Measurements from ENCODE around the gene OSBPL10.

OSBPL10 gene

DNA sequence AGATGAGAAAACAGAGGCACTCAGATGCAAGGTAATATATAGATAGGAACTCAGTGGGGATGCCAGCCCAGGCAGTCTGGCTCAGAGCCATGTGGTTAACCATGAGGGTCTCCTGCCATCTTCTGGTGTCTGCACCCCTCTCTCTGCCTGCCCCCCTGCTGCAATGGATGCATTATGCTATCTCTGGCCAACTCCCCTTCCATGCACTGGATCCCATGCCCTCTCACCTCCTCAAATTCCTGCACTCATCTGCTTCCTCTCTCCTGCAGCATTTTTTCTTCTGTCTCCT lies 285.1 kb downstream of the OSBPL10 start:
- H3K4me1 ChIP-seq (ENCODE audit: insufficient read depth, low read length, severe bottlenecking), result no peaks in the 10 kb centered on the region
- H3K27me3 ChIP-seq (ENCODE audit: insufficient read depth, low read length), result no peaks in the 10 kb centered on the region
- H3K4me2 ChIP-seq (ENCODE audit: low read length), result no peak overlapping the region
- H3K4me3 ChIP-seq (ENCODE audit: low read depth, low read length, poor library complexity, severe bottlenecking), result no peak overlapping the region
- peaks cover 58% of the 10 kb centered on the region for H3K36me3 ChIP-seq (ENCODE audit: insufficient read depth, low read length)
- H3K79me2 ChIP-seq (ENCODE audit: insufficient read depth, low read length), result no peaks in the 10 kb centered on the region
- no peak overlapping the region for H3K9ac ChIP-seq (ENCODE audit: low read length)
- H3F3A ChIP-seq (ENCODE audit: insufficient read depth, low read length), result no peaks in the 10 kb centered on the region
- no peak overlapping the region for H3K27ac ChIP-seq (ENCODE audit: low read depth, low read length, poor library complexity, severe bottlenecking)
- no peaks in the 10 kb centered on the region for H3K9me3 ChIP-seq (ENCODE audit: low read length)
- TF ChIP-seq, protein P1, sequence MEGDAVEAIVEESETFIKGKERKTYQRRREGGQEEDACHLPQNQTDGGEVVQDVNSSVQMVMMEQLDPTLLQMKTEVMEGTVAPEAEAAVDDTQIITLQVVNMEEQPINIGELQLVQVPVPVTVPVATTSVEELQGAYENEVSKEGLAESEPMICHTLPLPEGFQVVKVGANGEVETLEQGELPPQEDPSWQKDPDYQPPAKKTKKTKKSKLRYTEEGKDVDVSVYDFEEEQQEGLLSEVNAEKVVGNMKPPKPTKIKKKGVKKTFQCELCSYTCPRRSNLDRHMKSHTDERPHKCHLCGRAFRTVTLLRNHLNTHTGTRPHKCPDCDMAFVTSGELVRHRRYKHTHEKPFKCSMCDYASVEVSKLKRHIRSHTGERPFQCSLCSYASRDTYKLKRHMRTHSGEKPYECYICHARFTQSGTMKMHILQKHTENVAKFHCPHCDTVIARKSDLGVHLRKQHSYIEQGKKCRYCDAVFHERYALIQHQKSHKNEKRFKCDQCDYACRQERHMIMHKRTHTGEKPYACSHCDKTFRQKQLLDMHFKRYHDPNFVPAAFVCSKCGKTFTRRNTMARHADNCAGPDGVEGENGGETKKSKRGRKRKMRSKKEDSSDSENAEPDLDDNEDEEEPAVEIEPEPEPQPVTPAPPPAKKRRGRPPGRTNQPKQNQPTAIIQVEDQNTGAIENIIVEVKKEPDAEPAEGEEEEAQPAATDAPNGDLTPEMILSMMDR (IDR thresholded peaks at IDR 0.05; ENCODE audit: low read length), result no peak
- TF ChIP-seq EZH2 (IDR thresholded peaks at IDR 0.05; ENCODE audit: borderline replicate concordance, low read length), result no peak
- no peaks in the 10 kb centered on the region for H3K9me2 ChIP-seq (ENCODE audit: low read depth, low read length)
- no peak overlapping the region for H2AFZ ChIP-seq (ENCODE audit: low read length)
- no peaks in the 10 kb centered on the region for H4K20me1 ChIP-seq (ENCODE audit: insufficient read depth, low read length)

DNA sequence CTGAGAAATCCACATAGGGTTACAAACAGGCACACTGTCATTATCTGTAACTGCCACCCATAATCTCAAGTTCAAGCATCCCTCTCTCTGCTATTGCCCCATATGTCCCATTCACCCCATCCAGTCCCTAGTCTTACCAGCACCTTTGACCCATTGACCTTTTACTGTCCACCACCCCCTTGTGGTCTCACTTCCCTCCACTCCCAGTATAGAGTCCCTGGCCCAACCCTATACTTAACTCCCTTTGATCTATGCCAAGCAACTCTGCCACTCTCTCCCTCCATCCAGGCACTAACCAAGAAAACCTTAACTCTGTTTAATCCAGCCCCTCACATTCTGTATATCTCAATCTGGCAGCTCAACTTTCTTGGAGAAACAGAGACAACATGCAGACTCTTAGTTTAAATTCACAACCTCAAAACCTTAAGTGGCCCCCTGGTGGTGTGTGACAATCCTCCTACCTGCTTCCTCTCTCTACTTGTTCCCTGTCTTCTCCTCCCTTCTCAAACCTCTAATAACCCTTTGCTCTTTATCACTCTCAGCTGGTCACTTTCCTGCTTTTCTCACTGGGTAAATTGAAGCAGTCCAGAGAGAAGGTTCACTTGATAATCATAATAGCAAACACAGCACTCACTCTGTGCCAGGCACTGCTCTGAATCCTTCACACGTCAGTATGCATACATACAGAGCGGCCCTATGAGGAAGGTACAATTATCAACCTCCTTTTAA lies 285.6 kb downstream of the OSBPL10 start:
- TF ChIP-seq, protein P1 (IDR thresholded peaks at IDR 0.05; ENCODE audit: low read length), result peak; percentile 55; the same call in 1 of the 2 replicates
- no peak for TF ChIP-seq EZH2 (IDR thresholded peaks at IDR 0.05; ENCODE audit: borderline replicate concordance, low read length)
- peaks cover 58% of the 10 kb centered on the region for H3K36me3 ChIP-seq (ENCODE audit: insufficient read depth, low read length)
- H3K4me3 ChIP-seq (ENCODE audit: low read depth, low read length, poor library complexity, severe bottlenecking), result no peak overlapping the region
- H3K9ac ChIP-seq (ENCODE audit: low read length), result no peak overlapping the region
- no peaks in the 10 kb centered on the region for H3K79me2 ChIP-seq (ENCODE audit: insufficient read depth, low read length)
- H3K4me1 ChIP-seq (ENCODE audit: insufficient read depth, low read length, severe bottlenecking), result no peaks in the 10 kb centered on the region
- H3F3A ChIP-seq (ENCODE audit: insufficient read depth, low read length), result no peaks in the 10 kb centered on the region
- H3K4me2 ChIP-seq (ENCODE audit: low read length), result no peak overlapping the region
- H3K27ac ChIP-seq (ENCODE audit: low read depth, low read length, poor library complexity, severe bottlenecking), result no peak overlapping the region
- no peak overlapping the region for H2AFZ ChIP-seq (ENCODE audit: low read length)
- H3K27me3 ChIP-seq (ENCODE audit: insufficient read depth, low read length), result no peaks in the 10 kb centered on the region
- no peaks in the 10 kb centered on the region for H4K20me1 ChIP-seq (ENCODE audit: insufficient read depth, low read length)
- no peaks in the 10 kb centered on the region for H3K9me2 ChIP-seq (ENCODE audit: low read depth, low read length)
- no peaks in the 10 kb centered on the region for H3K9me3 ChIP-seq (ENCODE audit: low read length)

DNA sequence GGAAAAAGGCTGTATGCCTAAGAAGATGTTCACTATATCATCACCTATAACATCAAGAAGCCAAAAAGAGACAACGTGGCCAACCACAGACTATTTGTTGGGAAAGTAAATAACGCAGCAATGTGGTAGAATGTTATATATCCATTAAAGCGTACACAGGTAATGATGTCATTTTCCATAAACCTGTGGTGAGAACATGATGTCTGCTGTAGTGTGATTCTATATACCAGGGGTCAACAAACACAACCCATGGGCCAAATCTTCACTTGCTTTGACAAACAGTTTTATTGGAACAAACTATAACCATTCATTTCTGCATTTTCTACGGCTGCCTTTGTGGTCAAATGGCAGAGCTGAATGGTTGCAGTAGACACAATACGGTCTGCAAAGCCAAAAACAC lies 287.7 kb downstream of the OSBPL10 start:
- H3K9me3 ChIP-seq (ENCODE audit: low read length), result no peaks in the 10 kb centered on the region
- H3K9ac ChIP-seq (ENCODE audit: low read length), result no peak overlapping the region
- no peaks in the 10 kb centered on the region for H3K9me2 ChIP-seq (ENCODE audit: low read depth, low read length)

More for the DNA sequence above, 287.7 kb downstream of the OSBPL10 start:
- Histone ChIP-seq H3K4me3 (ENCODE audit: low read depth, low read length, poor library complexity, severe bottlenecking) (no peak overlapping the region), H3K27me3 (ENCODE audit: insufficient read depth, low read length) (no peaks in the 10 kb centered on the region), H3F3A (ENCODE audit: insufficient read depth, low read length) (no peaks in the 10 kb centered on the region), H3K36me3 (ENCODE audit: insufficient read depth, low read length) (peaks cover 61% of the 10 kb centered on the region), H4K20me1 (ENCODE audit: insufficient read depth, low read length) (no peaks in the 10 kb centered on the region), H3K79me2 (ENCODE audit: insufficient read depth, low read length) (no peaks in the 10 kb centered on the region), H3K27ac (ENCODE audit: low read depth, low read length, poor library complexity, severe bottlenecking) (no peak overlapping the region), H3K4me1 (ENCODE audit: insufficient read depth, low read length, severe bottlenecking) (no peaks in the 10 kb centered on the region), H2AFZ (ENCODE audit: low read length) (no peak overlapping the region), H3K4me2 (ENCODE audit: low read length) (no peak overlapping the region)
- TF ChIP-seq, protein P1 (IDR thresholded peaks at IDR 0.05; ENCODE audit: low read length), result no peak
- TF ChIP-seq EZH2 (IDR thresholded peaks at IDR 0.05; ENCODE audit: borderline replicate concordance, low read length), result no peak

Measured in OCI-LY1 (cell line).